HG03280 (cell line): ENCODE results near the gene PPP1R12B.
"Not testable (repeated sequence)": the region's sequence is repeated elsewhere in the genome, so short reads cannot be mapped to it uniquely, and the experiment has no call there.

Source experiments
- ATAC-seq: cut with Tn5 transposase; IDR thresholded peaks from one replicate; pipeline ENCODE4 v1.9.1; 2021; ENCODE audit warnings: mild to moderate bottlenecking, moderate library complexity; ENCODE audit not compliant: unreplicated experiment

Gene PPP1R12B

GRCh38 chr1:202553560-202554038 is 205.1 kb downstream of the PPP1R12B start:
- ATAC-seq, result no peak

GRCh38 chr1:202554619-202555018 is 206.1 kb downstream of the PPP1R12B start:
- ATAC-seq, result not testable (repeated sequence)

GRCh38 chr1:202556037-202556436 is 207.5 kb downstream of the PPP1R12B start:
- ATAC-seq, result not testable (repeated sequence)

- not testable (repeated sequence) for ATAC-seq
These were observed 209.2 kb downstream of the PPP1R12B start for GRCh38 chr1:202557662-202558061.

- ATAC-seq, result no peak
These were observed 212.7 kb downstream of the PPP1R12B start for GRCh38 chr1:202561240-202561639.

GRCh38 chr1:202561726-202562443 is 213.4 kb downstream of the PPP1R12B start:
- no peak for ATAC-seq

GRCh38 chr1:202562444-202563060 is 214.1 kb downstream of the PPP1R12B start:
- no peak for ATAC-seq

- ATAC-seq, result no peak
These were observed 215.3 kb downstream of the PPP1R12B start for GRCh38 chr1:202563818-202564217.

GRCh38 chr1:202564958-202565495 is 216.5 kb downstream of the PPP1R12B start:
- no peak for ATAC-seq

- ATAC-seq, result peak; percentile 75
These were observed 217.5 kb downstream of the PPP1R12B start for GRCh38 chr1:202565890-202566602.

- ATAC-seq, result no peak
These were observed 219.2 kb downstream of the PPP1R12B start for GRCh38 chr1:202567738-202568137.

GRCh38 chr1:202568410-202568809 is 219.9 kb downstream of the PPP1R12B start:
- ATAC-seq, result no peak

- no peak for ATAC-seq
These were observed 220.3 kb downstream of the PPP1R12B start for GRCh38 chr1:202568826-202569225.

GRCh38 chr1:202569393-202570322 is 221.2 kb downstream of the PPP1R12B start:
- no peak for ATAC-seq

- no peak for ATAC-seq
These were observed 223.3 kb downstream of the PPP1R12B start for GRCh38 chr1:202571719-202572339.

- no peak for ATAC-seq
These were observed 224.4 kb downstream of the PPP1R12B start for GRCh38 chr1:202572867-202573266.

GRCh38 chr1:202575918-202576653 is 227.6 kb downstream of the PPP1R12B start:
- no peak for ATAC-seq

GRCh38 chr1:202576816-202577215 is 228.3 kb downstream of the PPP1R12B start:
- ATAC-seq, result no peak

GRCh38 chr1:202577381-202577780 is 228.9 kb downstream of the PPP1R12B start:
- no peak for ATAC-seq
